ENCODE data around the gene RAD51B.

DNA sequence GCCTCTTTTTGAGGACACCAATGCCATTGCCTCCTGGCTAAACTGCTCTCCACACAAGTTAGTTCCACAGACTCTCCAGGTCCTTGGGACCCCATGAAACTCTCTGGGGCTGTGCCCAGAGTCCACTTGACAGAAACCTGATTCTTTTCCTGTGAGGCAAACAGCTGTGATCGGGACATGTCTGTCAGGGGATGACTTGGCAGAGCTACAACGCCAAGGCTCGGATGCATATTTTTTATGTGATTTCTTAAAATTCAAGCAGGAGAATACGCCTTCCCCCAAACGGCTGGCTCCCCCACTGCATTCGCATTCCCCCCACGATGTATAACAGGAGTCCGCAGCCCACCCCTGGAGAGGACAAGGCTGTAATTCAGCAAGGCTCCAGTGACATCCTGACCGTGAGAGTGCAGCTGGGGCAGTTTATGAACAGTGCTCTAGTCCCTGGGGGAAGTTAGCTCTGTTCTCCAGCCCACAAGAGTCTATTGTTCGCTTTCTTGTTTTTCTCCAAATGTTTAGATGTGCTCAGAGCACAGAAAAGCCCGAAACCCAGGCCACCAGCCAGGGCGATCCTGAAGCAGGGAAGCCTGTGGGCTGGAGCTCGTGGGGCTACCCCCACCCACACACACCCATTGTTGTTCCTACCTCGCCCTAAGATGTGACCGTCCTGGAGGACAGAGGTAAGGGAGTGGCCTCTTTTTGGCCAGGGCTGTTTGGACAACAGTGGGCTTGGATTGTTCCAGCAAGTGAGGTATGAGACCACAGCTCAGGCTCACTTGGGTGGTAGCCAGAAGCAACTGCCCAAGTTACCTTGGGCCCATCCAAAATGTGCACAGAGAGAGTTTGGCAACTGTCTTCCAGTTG lies 813.8 kb downstream of the RAD51B start:
- TF ChIP-seq, protein P1, sequence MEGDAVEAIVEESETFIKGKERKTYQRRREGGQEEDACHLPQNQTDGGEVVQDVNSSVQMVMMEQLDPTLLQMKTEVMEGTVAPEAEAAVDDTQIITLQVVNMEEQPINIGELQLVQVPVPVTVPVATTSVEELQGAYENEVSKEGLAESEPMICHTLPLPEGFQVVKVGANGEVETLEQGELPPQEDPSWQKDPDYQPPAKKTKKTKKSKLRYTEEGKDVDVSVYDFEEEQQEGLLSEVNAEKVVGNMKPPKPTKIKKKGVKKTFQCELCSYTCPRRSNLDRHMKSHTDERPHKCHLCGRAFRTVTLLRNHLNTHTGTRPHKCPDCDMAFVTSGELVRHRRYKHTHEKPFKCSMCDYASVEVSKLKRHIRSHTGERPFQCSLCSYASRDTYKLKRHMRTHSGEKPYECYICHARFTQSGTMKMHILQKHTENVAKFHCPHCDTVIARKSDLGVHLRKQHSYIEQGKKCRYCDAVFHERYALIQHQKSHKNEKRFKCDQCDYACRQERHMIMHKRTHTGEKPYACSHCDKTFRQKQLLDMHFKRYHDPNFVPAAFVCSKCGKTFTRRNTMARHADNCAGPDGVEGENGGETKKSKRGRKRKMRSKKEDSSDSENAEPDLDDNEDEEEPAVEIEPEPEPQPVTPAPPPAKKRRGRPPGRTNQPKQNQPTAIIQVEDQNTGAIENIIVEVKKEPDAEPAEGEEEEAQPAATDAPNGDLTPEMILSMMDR (tag by site-specific recombination; IDR thresholded peaks at IDR 0.05): no peak
- TF ChIP-seq, protein P2, sequence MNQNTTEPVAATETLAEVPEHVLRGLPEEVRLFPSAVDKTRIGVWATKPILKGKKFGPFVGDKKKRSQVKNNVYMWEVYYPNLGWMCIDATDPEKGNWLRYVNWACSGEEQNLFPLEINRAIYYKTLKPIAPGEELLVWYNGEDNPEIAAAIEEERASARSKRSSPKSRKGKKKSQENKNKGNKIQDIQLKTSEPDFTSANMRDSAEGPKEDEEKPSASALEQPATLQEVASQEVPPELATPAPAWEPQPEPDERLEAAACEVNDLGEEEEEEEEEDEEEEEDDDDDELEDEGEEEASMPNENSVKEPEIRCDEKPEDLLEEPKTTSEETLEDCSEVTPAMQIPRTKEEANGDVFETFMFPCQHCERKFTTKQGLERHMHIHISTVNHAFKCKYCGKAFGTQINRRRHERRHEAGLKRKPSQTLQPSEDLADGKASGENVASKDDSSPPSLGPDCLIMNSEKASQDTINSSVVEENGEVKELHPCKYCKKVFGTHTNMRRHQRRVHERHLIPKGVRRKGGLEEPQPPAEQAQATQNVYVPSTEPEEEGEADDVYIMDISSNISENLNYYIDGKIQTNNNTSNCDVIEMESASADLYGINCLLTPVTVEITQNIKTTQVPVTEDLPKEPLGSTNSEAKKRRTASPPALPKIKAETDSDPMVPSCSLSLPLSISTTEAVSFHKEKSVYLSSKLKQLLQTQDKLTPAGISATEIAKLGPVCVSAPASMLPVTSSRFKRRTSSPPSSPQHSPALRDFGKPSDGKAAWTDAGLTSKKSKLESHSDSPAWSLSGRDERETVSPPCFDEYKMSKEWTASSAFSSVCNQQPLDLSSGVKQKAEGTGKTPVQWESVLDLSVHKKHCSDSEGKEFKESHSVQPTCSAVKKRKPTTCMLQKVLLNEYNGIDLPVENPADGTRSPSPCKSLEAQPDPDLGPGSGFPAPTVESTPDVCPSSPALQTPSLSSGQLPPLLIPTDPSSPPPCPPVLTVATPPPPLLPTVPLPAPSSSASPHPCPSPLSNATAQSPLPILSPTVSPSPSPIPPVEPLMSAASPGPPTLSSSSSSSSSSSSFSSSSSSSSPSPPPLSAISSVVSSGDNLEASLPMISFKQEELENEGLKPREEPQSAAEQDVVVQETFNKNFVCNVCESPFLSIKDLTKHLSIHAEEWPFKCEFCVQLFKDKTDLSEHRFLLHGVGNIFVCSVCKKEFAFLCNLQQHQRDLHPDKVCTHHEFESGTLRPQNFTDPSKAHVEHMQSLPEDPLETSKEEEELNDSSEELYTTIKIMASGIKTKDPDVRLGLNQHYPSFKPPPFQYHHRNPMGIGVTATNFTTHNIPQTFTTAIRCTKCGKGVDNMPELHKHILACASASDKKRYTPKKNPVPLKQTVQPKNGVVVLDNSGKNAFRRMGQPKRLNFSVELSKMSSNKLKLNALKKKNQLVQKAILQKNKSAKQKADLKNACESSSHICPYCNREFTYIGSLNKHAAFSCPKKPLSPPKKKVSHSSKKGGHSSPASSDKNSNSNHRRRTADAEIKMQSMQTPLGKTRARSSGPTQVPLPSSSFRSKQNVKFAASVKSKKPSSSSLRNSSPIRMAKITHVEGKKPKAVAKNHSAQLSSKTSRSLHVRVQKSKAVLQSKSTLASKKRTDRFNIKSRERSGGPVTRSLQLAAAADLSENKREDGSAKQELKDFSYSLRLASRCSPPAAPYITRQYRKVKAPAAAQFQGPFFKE (tag by site-specific recombination; IDR thresholded peaks at IDR 0.05; ENCODE audit: borderline replicate concordance): no peak
- no peak for TF ChIP-seq ZFHX2 (tag by site-specific recombination; conservative IDR thresholded peaks at IDR 0.05)
- TF ChIP-seq ZNF274 (IDR thresholded peaks at IDR 0.05; ENCODE audit: low read length): no peak
- no peak for TF ChIP-seq ZNF274 (tag by site-specific recombination; IDR thresholded peaks at IDR 0.05; ENCODE audit: borderline replicate concordance)

Measured in HEK293 (cell line).